Smooth muscle cell of the brain vasculature (primary cell): ENCODE measurements around the gene EXD1.
"Not testable (repeated sequence)": the region's sequence is repeated elsewhere in the genome, so short reads cannot be mapped to it uniquely, and the experiment has no call there.

ENCODE experiments used
- DNase-seq: peaks from one replicate; pipeline ENCODE4 v3.0.0-alpha.2; 2012; ENCODE audit warnings: low read depth, low spot score

EXD1 gene

DNA sequence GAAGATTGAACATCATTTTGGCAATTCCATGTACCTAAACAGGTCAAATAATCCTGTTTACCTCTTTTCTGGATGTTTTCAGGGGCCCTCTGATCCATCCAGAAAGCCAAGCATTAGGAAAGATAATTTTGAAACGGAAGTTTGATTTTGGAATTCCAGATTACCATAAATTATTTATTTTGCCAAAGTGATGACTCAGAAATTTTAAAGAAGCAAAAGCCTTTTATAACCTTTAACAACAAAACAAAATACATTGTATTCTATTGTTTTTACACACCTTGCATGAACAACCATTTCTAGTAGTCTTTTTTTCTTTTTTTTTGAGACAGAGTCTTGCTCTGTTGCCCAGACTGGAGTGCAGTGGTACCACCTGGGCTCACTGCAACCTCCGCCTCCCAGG is 82.5 kb downstream of the EXD1 start:
- no peak for DNase-seq

DNA sequence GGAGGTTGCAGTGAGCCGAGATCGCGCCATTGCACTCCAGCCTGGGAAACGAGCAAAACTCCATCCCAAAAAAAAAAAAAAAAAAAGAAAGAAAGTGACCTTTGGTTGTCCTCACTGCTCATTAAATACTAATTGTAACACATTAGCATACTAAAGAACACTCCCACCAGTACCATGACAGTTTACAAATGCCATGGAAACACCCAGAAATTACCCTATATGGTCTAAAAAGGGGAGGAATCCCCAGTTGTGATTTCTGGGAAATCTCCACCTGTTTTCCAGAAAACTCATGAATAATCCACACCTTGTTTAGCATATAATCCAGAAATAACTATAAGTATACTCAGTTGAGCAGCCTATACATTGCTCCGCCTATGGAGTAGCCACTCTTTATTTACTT is 90.9 kb downstream of the EXD1 start:
- no peak for DNase-seq

DNA sequence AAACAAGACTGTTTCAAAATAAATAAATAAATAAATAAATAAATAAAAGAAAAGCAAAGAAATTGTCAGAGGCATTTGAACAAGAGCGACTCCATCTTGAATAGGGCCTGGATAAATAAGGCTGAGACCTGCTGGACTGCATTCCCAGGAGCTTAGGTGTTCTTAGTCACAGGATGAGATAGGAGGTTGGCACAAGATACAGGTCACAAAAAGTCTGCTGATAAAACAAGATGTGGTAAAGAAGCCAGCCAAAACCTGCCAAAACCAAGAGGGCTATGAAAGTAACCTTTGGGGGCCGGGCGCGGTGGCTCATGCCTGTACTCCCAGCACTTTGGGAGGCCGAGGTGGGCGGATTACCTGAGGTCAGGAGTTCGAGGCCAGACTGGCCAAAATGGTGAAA is 91.4 kb downstream of the EXD1 start:
- not testable (repeated sequence) for DNase-seq

DNA sequence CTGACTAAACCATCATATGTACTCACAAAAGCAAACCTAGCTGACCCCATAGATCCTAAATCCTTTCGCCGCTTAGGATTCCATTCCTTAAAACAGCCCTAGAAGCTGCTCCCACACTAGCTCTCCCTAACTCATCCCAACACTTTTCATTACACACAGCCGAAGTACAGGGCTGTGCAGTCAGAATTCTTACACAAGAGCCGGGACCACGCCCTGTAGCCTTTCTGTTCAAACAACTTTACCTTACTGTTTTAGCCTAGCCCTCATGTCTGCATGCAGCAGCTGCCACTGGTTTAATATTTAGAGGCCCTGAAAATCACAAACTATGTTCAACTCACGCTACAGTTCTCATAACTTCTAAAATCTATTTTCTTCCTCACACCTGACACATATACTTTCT is 95.0 kb downstream of the EXD1 start:
- DNase-seq = not testable (repeated sequence)

DNA sequence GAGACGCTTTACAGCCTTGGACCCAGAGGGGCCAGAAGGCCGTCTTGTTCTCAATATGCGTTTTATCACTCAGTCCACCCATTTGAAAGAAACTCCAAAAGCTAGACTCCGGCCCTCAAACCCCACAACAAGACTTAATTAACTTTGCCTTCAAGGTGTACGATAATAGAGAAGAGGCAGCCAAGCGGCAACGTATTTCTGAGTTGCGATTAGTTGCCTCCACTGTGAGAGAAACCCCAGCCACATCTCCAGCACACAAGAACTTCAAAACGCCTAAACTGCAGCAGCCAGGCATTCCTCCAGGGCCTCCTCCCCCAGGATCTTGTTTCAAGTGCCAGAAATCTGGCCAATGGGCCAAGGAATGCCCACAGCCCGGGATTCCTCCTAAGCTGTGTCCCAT is 97.1 kb downstream of the EXD1 start:
- no peak for DNase-seq
